GM12872 (cell line): Measurements from ENCODE around the gene ASXL1.
A peak's percentile ranks its signal among the peaks of the same experiment; 100 is the strongest.

Experiments
- CTCF ChIP-seq: IDR thresholded peaks from 3 replicates; pipeline ENCODE4 v1.5.1; 2011; ENCODE audit warnings: low read depth, mild to moderate bottlenecking, low read length, moderate library complexity; ENCODE audit not compliant: insufficient read depth

The ASXL1 gene

GRCh38 chr20:32443386-32443974 lies 85.3 kb downstream of the ASXL1 start:
- 0 out of 3 replicates have a peak, but pooled peaks have one; percentile 6 for TF ChIP-seq CTCF

- TF ChIP-seq CTCF: no peak
Observed at GRCh38 chr20:32444474-32445220, 86.5 kb downstream of the ASXL1 start.

- TF ChIP-seq CTCF: no peak
Observed at GRCh38 chr20:32445539-32446273, 87.6 kb downstream of the ASXL1 start.

GRCh38 chr20:32446301-32447100 lies 88.4 kb downstream of the ASXL1 start:
- no peak for TF ChIP-seq CTCF

- TF ChIP-seq CTCF: no peak
Observed at GRCh38 chr20:32447136-32448027, 89.3 kb downstream of the ASXL1 start.

GRCh38 chr20:32448306-32449056 lies 90.3 kb downstream of the ASXL1 start:
- TF ChIP-seq CTCF: no peak
